ENCODE results near the gene EEFSEC. TPM values are rescaled to one million over a fixed set of nuclear protein-coding genes. Genes with fewer than 3 reads are reported as not detected.

The EEFSEC gene
- polyA plus RNA-seq, 1 donor (not counting 4 experiments of a cell fraction or from before 2014, with no cell fraction given), result 8.7 TPM

GRCh38 chr3:128342701-128343180 lies 189.5 kb downstream of the EEFSEC start:
- H3K36me3 ChIP-seq (ENCODE audit: control insufficient read depth in 2 of 2, extremely low read depth in 1 of 2, insufficient read depth in 2 of 2, low read length in 2 of 2), result no peaks in the 10 kb centered on the region
- no peaks in the 10 kb centered on the region for H4K20me1 ChIP-seq (ENCODE audit: control insufficient read depth, extremely low read depth, insufficient read depth, low read length)
- no peak for DNase-seq (ENCODE audit: low read depth, low spot score)
- TF ChIP-seq EZH2 (IDR thresholded peaks at IDR 0.05; ENCODE audit: low read length) (no peak), CTCF (optimal IDR thresholded peaks at IDR 0.05 in 1 of 3, IDR thresholded peaks at IDR 0.05 in 1 of 3, conservative IDR thresholded peaks at IDR 0.05 in 1 of 3; ENCODE audit: extremely low read depth in 1 of 3, insufficient read depth in 2 of 3, low read length in 3 of 3) (no peak)
- no peaks in the 10 kb centered on the region for H3K79me2 ChIP-seq (ENCODE audit: control insufficient read depth, insufficient read depth, low read length)
- H3K4me2 ChIP-seq (ENCODE audit: control insufficient read depth, extremely low read depth, insufficient read depth, low read depth, low read length), result no peak overlapping the region
- no peaks in the 10 kb centered on the region for H3K27me3 ChIP-seq (ENCODE audit: control insufficient read depth, extremely low read depth, insufficient read depth, low read length)
- peaks cover 11% of the 10 kb centered on the region for H3K4me1 ChIP-seq (ENCODE audit: control insufficient read depth, extremely low read depth, insufficient read depth, low read length)
- no peak overlapping the region for H3K4me3 ChIP-seq (ENCODE audit: control insufficient read depth in 2 of 3, extremely low read depth in 1 of 3, insufficient read depth in 2 of 3, low read depth in 1 of 3, low read length in 3 of 3)
- dilution Hi-C loops (cut with MboI; ENCODE audit: extremely low pct_ligation_motif_present, low sequenced_read_pairs), result no loop called here
- no peak overlapping the region for H3K27ac ChIP-seq (ENCODE audit: control insufficient read depth, insufficient read depth, low read length)
- no peaks in the 10 kb centered on the region for H3K9me1 ChIP-seq (ENCODE audit: control insufficient read depth, extremely low read depth, insufficient read depth, low read length)
- H3K9ac ChIP-seq (ENCODE audit: control insufficient read depth, extremely low read depth, insufficient read depth, low read length), result no peak overlapping the region
- no peak overlapping the region for H2AFZ ChIP-seq (ENCODE audit: control insufficient read depth, low read length)
- no peak for FAIRE-seq
- H3K9me3 ChIP-seq (ENCODE audit: control insufficient read depth, low read depth, low read length), result no peaks in the 10 kb centered on the region

- H3K36me3 ChIP-seq (ENCODE audit: control insufficient read depth in 2 of 2, extremely low read depth in 1 of 2, insufficient read depth in 2 of 2, low read length in 2 of 2), result no peaks in the 10 kb centered on the region
- no peak overlapping the region for H3K4me3 ChIP-seq (ENCODE audit: control insufficient read depth in 2 of 3, extremely low read depth in 1 of 3, insufficient read depth in 2 of 3, low read depth in 1 of 3, low read length in 3 of 3)
- no peaks in the 10 kb centered on the region for H4K20me1 ChIP-seq (ENCODE audit: control insufficient read depth, extremely low read depth, insufficient read depth, low read length)
- no peaks in the 10 kb centered on the region for H3K9me3 ChIP-seq (ENCODE audit: control insufficient read depth, low read depth, low read length)
- dilution Hi-C loops (cut with MboI; ENCODE audit: extremely low pct_ligation_motif_present, low sequenced_read_pairs), result no loop called here
- FAIRE-seq (peak; percentile 13), DNase-seq (ENCODE audit: low read depth, low spot score) (no peak)
- TF ChIP-seq EZH2 (IDR thresholded peaks at IDR 0.05; ENCODE audit: low read length) (no peak), CTCF (optimal IDR thresholded peaks at IDR 0.05 in 1 of 3, IDR thresholded peaks at IDR 0.05 in 1 of 3, conservative IDR thresholded peaks at IDR 0.05 in 1 of 3; ENCODE audit: extremely low read depth in 1 of 3, insufficient read depth in 2 of 3, low read length in 3 of 3) (no peak)
- H3K27ac ChIP-seq (ENCODE audit: control insufficient read depth, insufficient read depth, low read length), result no peak overlapping the region
- peaks cover 9% of the 10 kb centered on the region for H3K4me1 ChIP-seq (ENCODE audit: control insufficient read depth, extremely low read depth, insufficient read depth, low read length)
- H3K27me3 ChIP-seq (ENCODE audit: control insufficient read depth, extremely low read depth, insufficient read depth, low read length), result no peaks in the 10 kb centered on the region
- H3K4me2 ChIP-seq (ENCODE audit: control insufficient read depth, extremely low read depth, insufficient read depth, low read depth, low read length), result no peak overlapping the region
- no peaks in the 10 kb centered on the region for H3K9me1 ChIP-seq (ENCODE audit: control insufficient read depth, extremely low read depth, insufficient read depth, low read length)
- H2AFZ ChIP-seq (ENCODE audit: control insufficient read depth, low read length), result no peak overlapping the region
- no peaks in the 10 kb centered on the region for H3K79me2 ChIP-seq (ENCODE audit: control insufficient read depth, insufficient read depth, low read length)
- no peak overlapping the region for H3K9ac ChIP-seq (ENCODE audit: control insufficient read depth, extremely low read depth, insufficient read depth, low read length)
Observed at GRCh38 chr3:128343287-128344051, 190.2 kb downstream of the EEFSEC start.
